Measurements from ENCODE around the gene WDR7. TPM values are rescaled to one million over a fixed set of nuclear protein-coding genes. Genes with fewer than 3 reads are reported as not detected.

The WDR7 gene
- total RNA-seq, 4 donors from 2014 or later: 23.1 to 48.6 (median 30.3) TPM

DNA sequence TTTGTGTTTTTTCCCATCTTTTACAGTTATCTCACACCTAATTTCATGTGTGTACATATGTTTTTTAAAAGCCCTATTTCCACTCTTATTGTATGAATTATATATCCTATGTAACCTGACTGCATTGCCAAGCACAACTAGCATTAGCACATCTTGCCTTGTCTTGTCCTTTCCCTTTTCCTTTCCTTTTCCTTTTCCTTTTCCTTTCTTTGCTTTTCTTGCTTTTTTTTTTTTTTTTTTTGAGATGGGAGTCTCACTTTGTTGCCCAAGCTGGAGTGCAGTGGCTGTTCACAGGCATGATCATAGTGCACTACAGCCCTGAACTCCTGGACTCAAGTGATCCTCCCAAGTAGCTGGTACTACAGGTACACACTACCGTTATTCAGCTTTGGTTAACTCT, 323.0 kb downstream of the WDR7 start:
- intact Hi-C loops (cut with DNase I): no loop called here
- Histone ChIP-seq H3K27ac (replicated peaks in 1 of 4) (no peak overlapping the region), H3K4me1 (no peaks in the 10 kb centered on the region), H3K9me3 (no peaks in the 10 kb centered on the region), H3K4me3 (no peak overlapping the region), H3K27me3 (no peaks in the 10 kb centered on the region), H3K36me3 (peaks cover 0 to 3% (median 0%) of the 10 kb centered on the region in 4 donors)
- TF ChIP-seq POLR2A (IDR thresholded peaks at IDR 0.05; ENCODE audit: low read depth): no peak
- no peak for TF ChIP-seq EP300 (IDR thresholded peaks at IDR 0.05)
- no peak for TF ChIP-seq POLR2AphosphoS5 (IDR thresholded peaks at IDR 0.05)
- TF ChIP-seq, protein P1, sequence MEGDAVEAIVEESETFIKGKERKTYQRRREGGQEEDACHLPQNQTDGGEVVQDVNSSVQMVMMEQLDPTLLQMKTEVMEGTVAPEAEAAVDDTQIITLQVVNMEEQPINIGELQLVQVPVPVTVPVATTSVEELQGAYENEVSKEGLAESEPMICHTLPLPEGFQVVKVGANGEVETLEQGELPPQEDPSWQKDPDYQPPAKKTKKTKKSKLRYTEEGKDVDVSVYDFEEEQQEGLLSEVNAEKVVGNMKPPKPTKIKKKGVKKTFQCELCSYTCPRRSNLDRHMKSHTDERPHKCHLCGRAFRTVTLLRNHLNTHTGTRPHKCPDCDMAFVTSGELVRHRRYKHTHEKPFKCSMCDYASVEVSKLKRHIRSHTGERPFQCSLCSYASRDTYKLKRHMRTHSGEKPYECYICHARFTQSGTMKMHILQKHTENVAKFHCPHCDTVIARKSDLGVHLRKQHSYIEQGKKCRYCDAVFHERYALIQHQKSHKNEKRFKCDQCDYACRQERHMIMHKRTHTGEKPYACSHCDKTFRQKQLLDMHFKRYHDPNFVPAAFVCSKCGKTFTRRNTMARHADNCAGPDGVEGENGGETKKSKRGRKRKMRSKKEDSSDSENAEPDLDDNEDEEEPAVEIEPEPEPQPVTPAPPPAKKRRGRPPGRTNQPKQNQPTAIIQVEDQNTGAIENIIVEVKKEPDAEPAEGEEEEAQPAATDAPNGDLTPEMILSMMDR (IDR thresholded peaks at IDR 0.05): no peak
- 92% methylated on average over 1 of the region's 1 CpG for WGBS
- DNase-seq (ENCODE audit: extremely low spot score): no peak

DNA sequence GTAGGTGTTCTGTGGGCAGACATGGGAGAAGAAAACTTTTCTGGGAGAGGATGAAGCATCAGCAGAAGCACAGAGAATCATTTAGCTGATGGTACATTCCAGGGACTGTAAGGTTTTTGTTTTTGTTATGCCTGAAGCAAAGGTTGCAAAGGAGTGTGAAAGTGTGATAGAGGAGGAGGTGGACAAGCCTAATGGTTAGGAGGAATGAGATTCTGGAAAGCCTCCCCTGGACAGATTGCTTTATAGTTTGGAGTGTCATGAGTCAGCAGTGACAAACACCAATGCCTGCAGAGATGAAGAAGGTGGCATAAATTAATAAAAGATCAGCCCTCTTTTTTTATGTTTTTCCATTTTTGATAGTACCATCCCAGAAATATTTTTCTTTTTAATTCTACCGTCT, 324.1 kb downstream of the WDR7 start:
- H3K27me3 ChIP-seq: no peaks in the 10 kb centered on the region
- no peak for TF ChIP-seq EP300 (IDR thresholded peaks at IDR 0.05)
- TF ChIP-seq, protein P1 (IDR thresholded peaks at IDR 0.05): no peak
- no peak for TF ChIP-seq POLR2A (IDR thresholded peaks at IDR 0.05; ENCODE audit: low read depth)
- no peak for TF ChIP-seq POLR2AphosphoS5 (IDR thresholded peaks at IDR 0.05)
- intact Hi-C loops (cut with DNase I): no loop called here

DNA sequence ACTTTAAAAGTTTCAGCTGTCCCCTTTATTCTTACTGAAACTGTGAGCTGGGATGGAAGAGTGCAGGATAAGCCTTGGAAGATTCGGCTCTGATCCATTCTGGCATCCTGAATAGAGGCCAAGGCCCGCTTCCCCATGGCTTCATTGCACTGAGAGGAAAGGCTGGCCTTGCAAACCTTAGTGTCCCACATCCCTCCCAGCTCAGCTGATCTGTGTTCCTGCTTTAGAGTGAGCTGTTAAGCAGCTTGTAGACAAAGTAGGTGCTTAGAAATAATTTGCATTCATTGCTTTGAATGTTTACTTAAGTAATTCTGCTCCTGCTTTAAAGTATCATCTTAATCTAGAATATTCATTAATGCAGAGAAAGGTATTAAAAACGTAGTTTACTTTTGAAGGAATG, 326.1 kb downstream of the WDR7 start:
- Histone ChIP-seq H3K9me3 (no peaks in the 10 kb centered on the region), H3K4me3 (no peak overlapping the region), H3K27ac (replicated peaks in 1 of 4) (no peak overlapping the region), H3K36me3 (peaks cover 0 to 3% (median 0%) of the 10 kb centered on the region in 4 donors), H3K4me1 (peaks cover 0 to 2% (median 0%) of the 10 kb centered on the region in 4 donors), H3K27me3 (no peaks in the 10 kb centered on the region)
- TF ChIP-seq, protein P1 (IDR thresholded peaks at IDR 0.05): no peak
- TF ChIP-seq POLR2AphosphoS5 (IDR thresholded peaks at IDR 0.05) (no peak), EP300 (IDR thresholded peaks at IDR 0.05) (no peak), POLR2A (IDR thresholded peaks at IDR 0.05; ENCODE audit: low read depth) (no peak)
- 71% methylated on average over 3 of the region's 3 CpGs for WGBS
- no peak for DNase-seq (ENCODE audit: extremely low spot score)
- intact Hi-C loops (cut with DNase I): no loop called here

More for the DNA sequence above, 324.1 kb downstream of the WDR7 start:
- no peak for DNase-seq (ENCODE audit: extremely low spot score)
- Histone ChIP-seq H3K36me3 (peaks cover 0 to 3% (median 0%) of the 10 kb centered on the region in 4 donors), H3K27ac (replicated peaks in 1 of 4) (no peak overlapping the region), H3K4me3 (no peak overlapping the region), H3K9me3 (no peaks in the 10 kb centered on the region), H3K4me1 (no peaks in the 10 kb centered on the region)
- 100% methylated on average over 1 of the region's 1 CpG for WGBS

DNA sequence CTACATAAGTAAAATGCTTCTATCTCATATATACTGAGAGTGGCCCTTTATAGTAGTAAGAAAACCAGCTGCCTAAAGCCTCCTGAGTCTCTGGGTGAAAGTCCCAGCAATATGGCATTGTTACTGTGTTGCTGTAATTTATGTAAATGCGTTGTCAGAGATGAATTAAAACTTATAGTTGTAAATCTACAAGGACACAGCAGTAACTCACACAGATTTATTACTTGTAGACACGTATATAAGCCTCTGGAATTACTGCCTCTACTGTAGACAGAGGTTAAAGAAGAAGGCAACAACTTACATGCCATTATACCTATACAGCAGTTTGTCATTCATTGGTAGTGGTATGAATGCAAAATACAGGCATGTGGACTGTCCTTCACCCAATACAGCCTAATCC, 326.6 kb downstream of the WDR7 start:
- intact Hi-C loops (cut with DNase I): no loop called here
- H3K27me3 ChIP-seq: no peaks in the 10 kb centered on the region
- H3K36me3 ChIP-seq: peaks cover 0 to 2% (median 0%) of the 10 kb centered on the region in 4 donors
- WGBS: 86% methylated on average over 2 of the region's 2 CpGs
- DNase-seq (ENCODE audit: extremely low spot score): no peak
- H3K4me1 ChIP-seq: peaks cover 0 to 6% (median 3%) of the 10 kb centered on the region in 4 donors
- H3K4me3 ChIP-seq: no peak overlapping the region
- no peak overlapping the region for H3K27ac ChIP-seq (replicated peaks in 1 of 4)
- H3K9me3 ChIP-seq: no peaks in the 10 kb centered on the region
- TF ChIP-seq, protein P1 (IDR thresholded peaks at IDR 0.05): no peak

DNA sequence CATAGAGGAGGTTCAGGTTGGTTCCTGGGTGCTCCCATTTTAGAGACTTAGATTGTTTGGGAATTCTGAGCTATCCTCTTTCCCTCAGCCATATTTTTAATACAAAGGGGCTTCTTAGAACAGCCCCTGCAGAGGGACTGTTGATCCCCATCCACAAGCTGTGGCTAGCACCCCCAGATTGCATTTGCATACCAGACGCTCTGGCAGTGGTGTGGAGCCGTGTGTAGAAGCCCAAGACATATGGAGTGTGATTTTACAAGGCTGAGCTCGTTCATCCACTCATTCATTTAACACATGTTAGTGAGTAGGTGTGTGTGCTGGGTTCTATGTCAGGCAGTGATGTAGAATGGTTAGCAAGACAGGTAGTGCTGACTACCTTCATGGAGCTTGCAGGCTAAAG, 329.0 kb downstream of the WDR7 start:
- Histone ChIP-seq H3K27me3 (no peaks in the 10 kb centered on the region), H3K4me1 (peaks cover 3 to 12% (median 8%) of the 10 kb centered on the region in 4 donors), H3K36me3 (no peaks in the 10 kb centered on the region), H3K9me3 (no peaks in the 10 kb centered on the region), H3K27ac (replicated peaks in 1 of 4) (no peak overlapping the region), H3K4me3 (no peak overlapping the region)
- intact Hi-C loops (cut with DNase I): no loop called here
- 89% methylated on average over 2 of the region's 3 CpGs for WGBS
- TF ChIP-seq EP300 (IDR thresholded peaks at IDR 0.05): no peak
- TF ChIP-seq, protein P1 (IDR thresholded peaks at IDR 0.05): no peak
- no peak for TF ChIP-seq POLR2AphosphoS5 (IDR thresholded peaks at IDR 0.05)
- no peak for TF ChIP-seq POLR2A (IDR thresholded peaks at IDR 0.05; ENCODE audit: low read depth)
- no peak for DNase-seq (ENCODE audit: extremely low spot score)
